ENCODE results near the gene FUBP1.
A peak's percentile ranks its signal among the peaks of the same experiment; 100 is the strongest.
"Not testable (repeated sequence)": the region's sequence is repeated elsewhere in the genome, so short reads cannot be mapped to it uniquely, and the experiment has no call there.

Gene FUBP1, protein sequence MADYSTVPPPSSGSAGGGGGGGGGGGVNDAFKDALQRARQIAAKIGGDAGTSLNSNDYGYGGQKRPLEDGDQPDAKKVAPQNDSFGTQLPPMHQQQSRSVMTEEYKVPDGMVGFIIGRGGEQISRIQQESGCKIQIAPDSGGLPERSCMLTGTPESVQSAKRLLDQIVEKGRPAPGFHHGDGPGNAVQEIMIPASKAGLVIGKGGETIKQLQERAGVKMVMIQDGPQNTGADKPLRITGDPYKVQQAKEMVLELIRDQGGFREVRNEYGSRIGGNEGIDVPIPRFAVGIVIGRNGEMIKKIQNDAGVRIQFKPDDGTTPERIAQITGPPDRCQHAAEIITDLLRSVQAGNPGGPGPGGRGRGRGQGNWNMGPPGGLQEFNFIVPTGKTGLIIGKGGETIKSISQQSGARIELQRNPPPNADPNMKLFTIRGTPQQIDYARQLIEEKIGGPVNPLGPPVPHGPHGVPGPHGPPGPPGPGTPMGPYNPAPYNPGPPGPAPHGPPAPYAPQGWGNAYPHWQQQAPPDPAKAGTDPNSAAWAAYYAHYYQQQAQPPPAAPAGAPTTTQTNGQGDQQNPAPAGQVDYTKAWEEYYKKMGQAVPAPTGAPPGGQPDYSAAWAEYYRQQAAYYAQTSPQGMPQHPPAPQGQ

DNA sequence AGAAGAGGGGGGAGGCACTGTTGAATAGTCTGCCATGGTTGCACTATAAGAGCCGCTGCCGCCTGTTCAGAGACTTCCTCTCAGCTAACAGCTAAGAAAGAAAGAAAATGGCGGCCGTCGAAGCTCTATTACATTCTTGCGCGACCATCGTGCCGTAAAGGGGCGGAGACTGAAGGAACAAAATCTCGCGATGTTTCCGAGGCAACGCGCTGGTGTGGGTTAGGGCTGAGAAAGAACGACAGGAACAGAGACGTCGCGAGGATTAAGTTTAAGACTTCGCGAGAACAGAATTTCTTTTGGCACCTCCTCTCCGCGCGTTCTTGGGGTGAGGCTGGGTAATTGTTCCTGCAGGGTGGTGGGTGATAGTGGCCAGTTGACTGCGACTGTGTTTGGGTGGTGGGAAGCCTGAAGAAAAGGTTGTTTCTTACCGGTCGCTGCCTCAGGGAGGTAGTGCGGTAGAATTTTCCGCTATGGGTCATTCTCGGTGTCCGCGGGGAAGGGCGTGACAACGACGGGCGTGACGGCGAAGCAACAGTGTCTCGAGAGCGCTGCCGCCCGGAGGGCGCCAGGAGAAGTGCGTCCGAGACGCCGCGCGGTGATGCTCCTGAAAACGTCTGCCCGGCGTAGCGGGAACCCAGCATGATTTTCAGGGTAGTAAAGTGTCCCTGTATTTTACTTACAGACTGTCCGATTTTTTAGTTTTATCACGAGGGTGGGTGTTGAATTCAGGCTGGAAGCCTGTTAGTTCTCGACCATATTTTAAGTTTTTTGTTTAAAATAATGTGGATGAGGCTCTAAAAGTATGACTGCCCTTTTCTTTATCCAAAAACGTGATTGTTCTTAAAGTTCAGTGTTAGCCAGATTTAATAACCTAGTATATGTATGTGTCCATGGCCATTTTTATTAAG lies at the start of gene FUBP1:
TSS of gene FUBP1 (minus strand) at position 104 of the 908 bp plus-strand sequence. CDS start at position 36, 68 bp downstream.
- peak; percentile 100 for DNase-seq

DNA sequence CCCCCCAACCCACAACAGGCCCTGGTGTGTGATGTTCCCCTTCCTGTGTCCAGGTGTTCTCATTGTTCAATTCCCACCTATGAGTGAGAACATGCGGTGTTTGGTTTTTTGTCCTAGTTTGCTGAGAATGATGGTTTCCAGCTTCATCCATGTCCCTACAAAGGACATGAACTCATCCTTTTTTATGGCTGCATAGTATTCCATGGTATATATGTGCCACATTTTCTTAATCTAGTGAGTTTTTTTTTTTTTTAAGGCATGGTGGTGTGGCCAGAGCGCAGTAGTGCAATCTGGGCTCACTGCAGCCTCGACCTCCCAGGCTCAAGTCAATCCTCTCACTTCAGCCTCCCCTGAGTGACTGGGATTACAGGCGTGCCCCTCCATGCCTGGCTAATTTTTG lies 42.3 kb upstream of the FUBP1 start:
- not testable (repeated sequence) for DNase-seq

DNA sequence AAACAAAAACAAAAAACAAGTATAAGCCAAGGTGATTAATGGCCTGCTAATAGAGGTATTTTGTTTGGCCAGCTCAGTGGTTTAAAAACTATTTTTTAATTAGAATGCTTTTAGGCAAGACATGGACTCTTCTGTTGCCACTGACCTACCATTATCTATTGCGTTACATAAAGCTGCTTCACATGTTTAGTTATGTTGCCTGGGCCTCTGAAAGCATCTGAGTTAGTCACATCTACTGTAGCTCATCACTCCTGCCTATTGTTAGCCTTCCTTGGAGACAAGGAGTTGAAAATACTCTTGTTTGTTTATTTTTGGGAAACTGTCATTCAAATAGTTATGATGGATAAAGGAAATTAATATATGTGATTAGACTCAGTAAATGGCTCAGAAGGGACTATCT lies 40.2 kb upstream of the FUBP1 start:
- no peak for DNase-seq

DNA sequence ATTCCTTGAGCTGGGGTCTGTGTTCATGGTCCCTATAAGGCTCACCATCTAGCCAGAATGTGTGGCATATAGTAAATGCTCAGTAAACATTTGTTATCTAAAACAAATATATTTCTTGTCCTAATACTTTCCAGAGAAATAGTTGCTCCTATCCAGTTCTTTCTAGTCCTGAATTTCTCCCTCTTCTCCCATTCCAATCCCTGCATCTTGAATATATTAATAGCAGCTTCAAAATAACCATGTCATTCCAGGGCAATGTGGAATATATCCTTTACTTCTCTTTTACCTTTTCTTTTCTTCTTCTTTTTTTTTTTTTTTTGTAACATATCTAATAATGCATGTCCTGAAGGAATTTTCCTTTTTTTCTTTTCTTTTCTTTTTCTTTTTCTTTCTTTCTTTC lies 36.3 kb upstream of the FUBP1 start:
- DNase-seq, result no peak

DNA sequence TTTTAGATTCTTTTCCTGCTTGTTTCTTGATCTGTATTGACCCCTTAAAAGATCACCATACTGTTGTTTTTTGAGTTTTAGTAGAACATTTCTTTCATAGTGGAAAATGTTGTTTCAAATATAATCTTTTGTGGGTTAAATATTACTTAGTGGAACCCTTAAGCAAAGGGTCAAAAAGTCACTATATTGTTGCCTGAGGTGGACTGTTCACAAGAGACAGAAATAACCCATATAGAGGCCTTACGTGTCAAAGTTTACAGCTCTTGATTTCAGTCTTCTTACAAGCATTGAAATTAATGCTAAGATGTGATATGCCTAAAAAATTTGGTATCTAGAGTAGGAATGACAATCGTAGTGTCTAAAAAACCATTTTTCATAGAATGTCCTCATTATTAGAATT lies 32.2 kb upstream of the FUBP1 start:
- DNase-seq, result no peak

DNA sequence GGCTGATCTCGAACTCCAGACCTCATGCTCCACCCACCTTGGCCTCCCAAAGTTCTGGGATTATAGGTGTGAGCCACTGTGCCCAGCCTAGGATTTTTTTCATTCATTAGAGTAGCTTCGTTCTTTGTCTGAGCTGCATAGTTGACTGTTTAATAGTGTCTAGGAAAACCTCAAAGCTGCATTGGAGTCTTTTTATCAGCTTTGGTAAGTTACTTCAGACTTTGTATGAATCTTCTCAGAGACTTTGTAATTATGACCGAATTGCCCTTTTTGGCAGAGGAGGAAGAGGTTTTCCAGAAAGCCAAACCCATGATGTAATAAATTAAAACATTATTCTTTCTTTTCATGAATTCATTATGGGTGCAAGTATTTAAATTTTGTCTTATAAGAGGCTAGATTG lies 31.0 kb upstream of the FUBP1 start:
- DNase-seq, result no peak

DNA sequence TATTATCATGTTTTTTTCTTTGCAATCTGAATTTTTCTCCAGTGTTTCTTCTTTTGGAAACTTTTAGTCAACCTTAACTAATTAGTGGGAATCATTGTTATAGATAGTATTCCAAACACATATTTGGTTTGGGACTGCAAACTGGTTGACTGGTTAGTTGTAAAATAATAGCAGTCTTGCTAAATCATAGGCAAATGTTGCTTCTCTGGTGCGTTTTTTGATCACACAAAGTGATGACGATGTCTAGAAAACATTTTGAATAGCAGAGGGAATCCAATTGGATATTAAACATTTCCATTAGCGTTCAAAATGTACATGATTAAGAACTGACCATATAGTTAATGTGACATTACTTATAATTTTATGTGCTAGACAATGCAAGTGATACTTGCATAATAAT lies 30.4 kb upstream of the FUBP1 start:
- DNase-seq, result no peak

DNA sequence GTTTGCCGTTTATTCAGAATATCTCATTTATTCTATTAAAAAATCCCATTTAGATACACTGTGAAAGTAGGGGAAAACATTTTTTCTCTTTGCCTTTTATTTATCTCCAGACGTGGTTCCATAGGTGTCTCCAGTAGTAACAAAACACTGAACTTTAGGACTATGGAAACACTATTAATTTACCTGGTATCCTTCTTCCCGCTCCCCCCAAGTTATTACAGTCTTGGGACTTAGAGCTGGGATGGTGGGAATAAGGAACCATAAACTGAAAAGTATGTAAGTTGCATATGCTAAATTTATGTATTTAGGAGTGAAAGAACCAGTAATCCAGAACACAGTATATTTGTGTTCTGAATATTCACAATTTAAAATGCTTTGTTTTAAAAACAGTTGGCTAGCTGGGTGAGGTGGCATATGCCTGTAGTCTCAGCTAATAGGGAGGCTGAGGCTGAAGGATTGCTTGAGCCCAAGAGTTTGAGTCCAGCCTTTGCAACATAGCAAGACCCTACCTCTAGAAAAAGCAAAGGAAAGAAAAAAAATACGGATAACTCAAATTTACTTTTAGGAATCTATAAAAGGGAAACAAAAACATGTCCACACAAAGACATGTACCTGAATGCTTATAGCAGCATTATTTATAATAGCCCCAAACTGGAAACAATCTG lies 28.9 kb upstream of the FUBP1 start:
- DNase-seq, result no peak

DNA sequence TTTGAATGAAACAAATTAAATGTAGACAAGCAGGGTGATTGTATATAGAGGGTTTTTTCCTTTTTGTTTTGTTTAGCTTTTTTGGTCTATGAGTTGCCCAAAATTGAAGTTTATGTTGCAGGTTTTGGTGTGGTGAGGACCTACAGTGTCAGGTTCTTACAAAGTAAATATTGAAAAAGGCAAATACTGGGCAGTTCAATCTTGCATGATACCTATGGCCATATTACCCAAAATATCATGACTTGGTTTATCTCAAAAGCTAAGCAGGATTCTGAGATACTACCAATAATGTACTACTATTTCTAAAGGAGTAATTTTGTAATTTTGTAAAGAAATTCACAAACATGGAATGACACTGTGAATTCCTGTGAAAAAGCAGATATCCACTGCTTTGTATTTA lies 27.6 kb upstream of the FUBP1 start:
- DNase-seq, result no peak

DNA sequence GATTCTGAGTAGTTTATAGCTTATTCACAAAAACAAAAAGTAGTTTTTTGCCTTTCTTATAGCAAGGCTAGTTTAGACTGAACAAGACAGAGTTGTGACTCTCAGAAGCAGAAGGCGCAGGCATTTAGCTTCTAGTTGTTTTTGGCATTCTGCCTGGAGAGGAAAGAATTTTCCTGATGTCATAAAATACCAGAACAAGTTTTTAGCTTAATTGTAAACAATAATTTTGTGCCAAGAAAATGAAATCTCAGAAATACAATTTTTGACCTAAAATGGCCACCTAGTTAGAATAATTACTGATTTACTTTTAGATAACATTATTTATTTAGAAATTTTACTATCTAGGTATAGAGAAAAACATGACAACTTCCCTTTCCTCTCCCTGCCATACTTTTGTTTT lies 26.9 kb upstream of the FUBP1 start:
- DNase-seq, result no peak

DNA sequence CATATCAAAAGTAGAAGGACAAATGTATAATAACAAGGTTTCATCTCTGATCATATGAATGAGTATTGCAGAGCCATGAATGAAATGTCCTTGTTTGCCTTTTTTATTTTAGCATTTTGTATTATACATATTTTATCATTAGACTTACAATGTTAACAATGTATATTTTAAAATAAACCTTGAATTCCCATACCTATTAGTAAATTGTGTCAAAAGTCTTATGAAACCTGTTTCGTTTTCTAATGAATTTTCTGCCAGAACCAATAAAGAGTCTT lies 26.5 kb upstream of the FUBP1 start:
- no peak for DNase-seq

DNA sequence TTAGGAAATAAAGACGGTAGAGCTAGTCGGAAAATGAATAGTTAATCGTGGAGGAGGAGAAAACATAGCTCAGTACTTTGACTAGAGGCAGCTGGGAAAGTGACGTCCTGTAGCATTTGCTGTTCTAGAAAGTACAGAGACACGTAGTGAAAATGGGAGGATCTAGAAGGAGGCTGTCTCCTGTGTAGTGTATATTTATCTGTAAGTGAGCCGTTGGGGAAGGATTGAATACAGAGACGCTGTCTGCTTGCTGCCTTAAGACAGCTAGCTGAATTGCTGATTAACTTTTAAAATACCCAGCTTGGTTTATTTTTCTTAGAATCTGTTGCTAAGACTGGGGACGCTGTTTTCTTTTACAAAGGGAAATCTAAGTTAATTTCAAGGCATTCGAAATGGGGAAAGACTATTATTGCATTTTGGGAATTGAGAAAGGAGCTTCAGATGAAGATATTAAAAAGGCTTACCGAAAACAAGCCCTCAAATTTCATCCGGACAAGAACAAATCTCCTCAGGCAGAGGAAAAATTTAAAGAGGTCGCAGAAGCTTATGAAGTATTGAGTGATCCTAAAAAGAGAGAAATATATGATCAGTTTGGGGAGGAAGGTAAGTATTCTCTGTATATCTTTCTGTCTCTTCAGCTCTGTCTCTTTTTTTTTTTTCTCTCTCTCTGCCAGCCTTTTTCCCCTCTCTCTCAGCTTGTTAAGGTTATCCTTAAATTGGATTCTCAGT lies 26.0 kb upstream of the FUBP1 start, which contains the start of gene DNAJB4:
TSS of gene DNAJB4 (plus strand) at position 221 of the 729 bp plus-strand sequence. CDS start at position 393, 172 bp downstream.
- DNase-seq, result no peak

DNA sequence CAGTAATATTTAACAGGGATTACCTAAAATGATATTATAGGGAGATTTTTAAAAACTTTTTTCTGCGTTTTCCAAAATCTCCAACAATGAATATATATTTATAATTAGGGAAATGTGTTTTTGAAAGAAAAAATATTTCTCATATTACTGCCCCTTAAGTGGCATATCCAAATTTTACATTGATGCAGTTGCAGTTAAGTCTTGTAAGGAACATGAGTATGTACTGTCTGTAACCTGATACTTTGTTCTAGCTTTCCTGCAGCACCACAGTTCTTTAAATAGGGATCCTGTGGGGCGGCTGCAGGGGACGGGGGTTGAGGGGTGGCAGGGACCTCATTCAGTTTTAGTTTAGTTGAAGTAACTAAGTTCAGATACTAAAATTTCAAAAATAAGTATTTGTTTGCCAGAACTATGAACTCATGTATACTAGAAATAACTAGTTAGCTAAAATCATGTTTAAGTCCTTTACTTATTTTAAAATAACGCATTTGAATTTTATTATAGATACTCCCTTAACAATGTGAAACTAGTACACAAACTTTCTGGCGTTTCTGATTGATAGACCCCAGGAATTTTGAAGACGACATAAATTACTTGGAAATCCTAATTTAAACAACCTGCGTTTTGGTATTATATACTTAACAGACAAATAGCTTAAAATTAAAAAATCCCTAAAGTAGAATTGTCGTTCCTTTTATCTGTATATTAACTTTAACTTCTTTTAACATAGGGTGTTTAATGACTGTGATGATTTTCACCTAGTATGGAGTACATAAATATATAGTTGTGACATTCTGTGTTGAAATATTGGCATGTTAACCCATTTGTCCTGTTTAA lies 25.2 kb upstream of the FUBP1 start:
- DNase-seq, result no peak

DNA sequence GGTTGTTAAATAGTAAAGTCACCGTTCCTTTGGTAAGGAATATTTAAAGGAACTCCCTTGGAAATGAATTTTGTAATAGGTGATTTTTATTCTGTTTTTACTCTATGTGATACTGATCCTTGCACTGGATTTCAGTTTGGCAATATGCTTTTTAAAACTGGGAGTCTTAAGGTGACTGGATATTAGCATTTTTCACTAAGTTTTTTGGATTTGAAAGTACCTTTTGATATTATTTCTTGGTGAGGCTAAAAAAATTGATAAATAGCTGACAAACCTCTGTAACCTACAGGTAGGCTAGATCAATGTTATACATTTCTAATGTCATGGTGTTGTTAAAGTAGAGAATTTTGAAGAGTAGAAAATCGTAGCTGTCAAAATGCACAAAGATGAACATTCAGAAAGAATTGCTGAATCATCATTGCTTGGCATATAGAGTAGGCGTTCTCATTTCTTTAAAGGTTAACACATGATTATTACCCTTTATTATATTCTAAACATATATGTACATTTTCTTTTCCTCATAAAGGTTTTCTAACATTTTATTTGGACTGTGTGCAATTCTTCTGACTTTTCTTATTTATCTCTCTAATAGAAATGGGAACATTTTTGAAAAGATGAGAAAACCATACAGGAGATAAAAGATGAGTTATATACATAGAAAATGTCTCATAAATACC lies 24.3 kb upstream of the FUBP1 start:
- no peak for DNase-seq

DNA sequence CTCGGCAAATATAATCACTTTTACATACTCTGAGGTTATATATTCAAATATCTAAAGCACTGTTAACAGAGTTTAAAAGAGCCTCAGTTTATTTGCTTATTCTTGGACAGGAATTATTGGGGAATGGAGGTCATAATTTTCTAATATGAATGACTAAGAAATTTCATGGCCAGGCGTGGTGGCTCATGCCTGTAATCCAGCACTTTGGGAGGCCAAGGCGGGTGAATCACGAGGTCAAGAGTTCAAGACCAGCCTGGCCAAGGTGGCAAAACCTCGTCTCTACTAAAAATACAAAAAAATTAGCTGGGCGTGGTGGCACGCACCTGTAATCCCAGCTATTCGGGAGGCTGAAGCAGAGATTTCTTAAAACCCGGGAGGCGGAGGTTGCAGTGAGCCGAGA lies 21.7 kb upstream of the FUBP1 start:
- DNase-seq, result not testable (repeated sequence)

DNA sequence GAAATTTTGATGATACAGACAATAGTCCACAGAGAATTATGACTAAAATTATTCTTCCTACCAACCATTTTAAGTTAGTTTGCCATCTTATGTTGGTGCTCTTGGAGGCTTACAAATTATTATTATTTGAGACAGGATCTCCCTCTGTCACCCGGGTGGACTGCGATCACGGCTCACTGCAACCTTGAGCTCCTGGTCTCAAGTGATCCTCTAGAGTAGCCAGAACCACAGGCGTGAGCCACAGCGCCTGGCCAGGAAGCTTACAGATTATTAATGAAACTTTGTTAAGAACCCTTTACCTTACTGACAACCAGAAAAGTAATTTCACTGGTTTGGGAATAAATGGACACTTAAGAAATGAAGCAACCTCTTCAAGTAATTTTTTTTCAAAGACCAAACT lies 17.9 kb upstream of the FUBP1 start:
- no peak for DNase-seq

DNA sequence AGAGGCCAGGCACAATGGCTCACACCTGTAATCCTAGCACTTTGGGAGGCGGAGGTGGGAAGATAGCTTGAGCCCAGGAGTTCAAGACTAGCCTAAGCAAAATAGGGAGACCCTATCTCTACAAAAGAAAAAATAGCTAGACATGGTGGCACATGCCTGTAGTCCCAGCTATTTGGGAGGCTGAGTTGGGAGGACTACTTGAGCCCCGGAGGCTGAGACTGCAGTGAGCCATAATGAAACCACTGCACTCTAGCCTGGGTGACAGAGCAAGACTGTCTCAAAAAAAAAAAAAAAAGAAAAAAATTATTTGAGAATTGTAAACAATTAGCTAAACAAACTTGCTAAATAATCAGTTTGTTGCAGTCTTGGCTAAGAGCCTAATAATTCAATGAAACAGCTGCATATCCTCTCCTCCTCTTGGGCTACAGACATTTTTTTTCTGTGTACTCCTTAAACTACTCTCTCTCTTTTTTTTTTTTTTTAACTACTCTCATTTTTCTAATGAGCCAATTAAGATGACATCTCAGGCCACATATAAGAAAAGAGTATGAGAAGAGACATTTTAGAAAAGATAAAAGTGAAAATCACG lies 15.3 kb upstream of the FUBP1 start:
- DNase-seq, result no peak

DNA sequence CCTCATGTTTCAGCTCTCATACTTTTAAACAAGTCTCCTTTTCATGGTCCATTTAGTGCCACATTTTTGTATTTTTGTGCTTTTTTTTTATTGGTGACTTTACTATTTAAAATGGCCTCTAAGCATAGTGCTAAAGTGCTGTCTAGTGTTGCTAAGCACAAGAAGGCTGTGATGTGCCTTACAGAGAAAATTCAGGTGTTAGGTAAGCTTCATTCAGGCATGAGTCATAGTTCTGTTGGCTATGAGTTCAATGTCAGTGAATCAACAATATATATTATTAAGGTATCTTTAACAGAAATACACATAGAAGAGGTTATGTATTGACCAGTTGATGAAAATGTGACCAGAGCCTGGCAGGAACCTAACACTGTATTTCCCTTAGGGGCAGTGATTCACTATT lies 12.8 kb upstream of the FUBP1 start:
- DNase-seq, result no peak

DNA sequence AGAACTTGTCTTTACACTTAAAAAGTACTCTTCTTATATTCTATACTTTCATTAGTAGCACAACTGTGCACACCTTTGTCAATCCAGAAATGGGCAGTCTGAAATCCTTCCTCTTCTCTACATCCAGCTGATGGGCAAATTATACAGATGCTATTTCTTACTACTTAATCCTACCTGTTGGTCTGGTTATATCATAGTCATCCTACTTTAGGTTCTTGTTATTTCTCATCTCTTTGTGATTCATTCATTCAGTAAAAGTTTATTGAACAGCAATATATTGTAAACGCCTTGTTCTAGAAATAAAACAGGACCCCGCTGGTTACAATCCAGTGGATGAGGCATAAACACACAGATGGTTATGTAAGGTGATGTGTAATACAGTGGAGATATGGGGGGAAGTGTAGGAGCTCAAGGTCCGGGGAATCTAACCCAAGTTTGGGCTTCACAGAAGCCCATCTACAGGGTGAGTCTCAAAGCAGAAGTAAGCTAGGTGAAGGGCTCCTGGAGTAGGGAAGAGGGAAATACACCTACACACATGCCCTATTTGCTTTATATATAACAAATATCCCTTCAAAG lies 11.8 kb upstream of the FUBP1 start:
- no peak for DNase-seq

DNA sequence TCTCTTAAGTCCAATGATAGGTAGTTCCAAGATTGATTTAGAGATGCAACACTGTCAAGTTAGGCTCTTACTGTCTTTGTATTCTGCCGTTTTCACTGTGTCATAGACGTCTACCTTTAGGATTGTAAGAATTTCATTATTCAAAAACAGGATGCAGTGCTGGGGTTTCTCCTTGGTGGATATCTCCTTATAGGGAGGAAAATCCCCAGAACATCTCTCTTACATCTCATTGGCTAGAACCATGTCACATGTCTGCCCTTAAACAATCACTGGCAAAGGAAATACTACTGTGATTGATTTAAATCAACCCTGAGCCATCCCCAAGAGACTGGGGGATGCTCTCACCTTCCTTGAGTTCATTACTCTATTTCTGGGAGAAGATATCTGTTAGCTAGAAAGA lies 10.9 kb upstream of the FUBP1 start:
- no peak for DNase-seq

All from NCI-H2107 (cell line).